T47D (cell line): ENCODE data around the gene ZNF648.
A peak's percentile ranks its signal among the peaks of the same experiment; 100 is the strongest.
"Not testable (repeated sequence)": the region's sequence is repeated elsewhere in the genome, so short reads cannot be mapped to it uniquely, and the experiment has no call there.

Experiments used
- DNase-seq, 2 experiments: peaks; one replicate each; pipeline versions ENCODE4 v3.0.0 to v3.0.0-alpha.2; 2011 to 2012; ENCODE audit warnings: low read depth in 1 of 2, low spot score in 1 of 2
- JUND ChIP-seq: IDR thresholded peaks from 2 replicates; pipeline ENCODE4 v1.6.1; 2012; ENCODE audit warnings: low read depth
- in situ Hi-C: cut with HindIII; loops from 2 replicates; pipeline ENCODE4 v1.10.0; 2016; ENCODE audit warnings: low sequenced_read_pairs, low pct_unique_long_range_greater_than_20kb

ZNF648 gene

GRCh38 chr1:182064611-182065010, 3.1 kb upstream of the ZNF648 start:
- in situ Hi-C loops: no loop called here
- TF ChIP-seq JUND: no peak
- no peak for DNase-seq

GRCh38 chr1:182062223-182062622, 711 bp upstream of the ZNF648 start:
- TF ChIP-seq JUND: no peak
- in situ Hi-C loops: no loop called here
- DNase-seq: no peak

GRCh38 chr1:182060877-182061276, 635 bp downstream of the ZNF648 start:
- no peak for DNase-seq
- in situ Hi-C loops: no loop called here
- TF ChIP-seq JUND: no peak

- DNase-seq: no peak
- in situ Hi-C loops: no loop called here
- no peak for TF ChIP-seq JUND
Measured at GRCh38 chr1:182059936-182060335, 1.6 kb downstream of the ZNF648 start.

GRCh38 chr1:182056601-182057366, 4.7 kb downstream of the ZNF648 start:
- TF ChIP-seq JUND: no peak
- in situ Hi-C loops: no loop called here

GRCh38 chr1:182054698-182055326, 6.7 kb downstream of the ZNF648 start:
- TF ChIP-seq JUND: no peak
- peak in 1 of 2 experiments; percentile 62 for DNase-seq
- in situ Hi-C loops: no loop called here

More at GRCh38 chr1:182056601-182057366, 4.7 kb downstream of the ZNF648 start:
- no peak for DNase-seq

GRCh38 chr1:182052355-182052754, 9.2 kb downstream of the ZNF648 start:
- DNase-seq: no peak
- no peak for TF ChIP-seq JUND
- in situ Hi-C loops: no loop called here

- in situ Hi-C loops: no loop called here
- TF ChIP-seq JUND: no peak
- no peak for DNase-seq
Measured at GRCh38 chr1:182051938-182052337, 9.6 kb downstream of the ZNF648 start.

- TF ChIP-seq JUND: no peak
- in situ Hi-C loops: no loop called here
- DNase-seq: no peak
Measured at GRCh38 chr1:182050481-182051448, 10.7 kb downstream of the ZNF648 start.

GRCh38 chr1:182048562-182048961, 12.9 kb downstream of the ZNF648 start:
- TF ChIP-seq JUND: no peak
- no peak for DNase-seq
- in situ Hi-C loops: no loop called here

GRCh38 chr1:182046763-182047162, 14.7 kb downstream of the ZNF648 start:
- in situ Hi-C loops: no loop called here
- TF ChIP-seq JUND: no peak
- no peak for DNase-seq

GRCh38 chr1:182045481-182045880, 16.0 kb downstream of the ZNF648 start:
- DNase-seq, in situ Hi-C loops: not testable (repeated sequence)
